Osteoblast (primary cell): ENCODE data around the gene MYO3A. TPM values are rescaled to one million over a fixed set of nuclear protein-coding genes. Genes with fewer than 3 reads are reported as not detected.

Experiments used
- DNase-seq: peaks from one replicate; pipeline ENCODE4 v3.0.0; 2011; ENCODE audit warnings: low spot score, mixed read lengths; ENCODE audit not compliant: insufficient read length; ENCODE audit errors: missing footprints
- H2AFZ ChIP-seq: 2 replicates; pipeline ENCODE4 v1.6.0; 2011; ENCODE audit warnings: mild to moderate bottlenecking, low read length
- H3K27ac ChIP-seq: 2 replicates; pipeline ENCODE4 v1.5.1; 2011; ENCODE audit warnings: mild to moderate bottlenecking, low read depth, low read length, moderate library complexity
- H3K27me3 ChIP-seq: 2 replicates; pipeline ENCODE4 v1.6.0; 2012; ENCODE audit warnings: mild to moderate bottlenecking, control low read depth, inconsistent platforms, low read length, moderate library complexity; ENCODE audit not compliant: insufficient read depth
- H3K36me3 ChIP-seq: 2 replicates; pipeline ENCODE4 v1.5.1; 2011; ENCODE audit warnings: mild to moderate bottlenecking, low read length, control low read depth, moderate library complexity; ENCODE audit not compliant: insufficient read depth
- H3K4me1 ChIP-seq: 2 replicates; pipeline ENCODE4 v1.5.1; 2011; ENCODE audit warnings: mild to moderate bottlenecking, low read length, control low read depth, moderate library complexity; ENCODE audit not compliant: insufficient read depth
- H3K4me2 ChIP-seq: 2 replicates; pipeline ENCODE4 v1.6.0; 2011; ENCODE audit warnings: mild to moderate bottlenecking, low read length; ENCODE audit not compliant: insufficient read depth
- H3K4me3 ChIP-seq: fragments of 200-600 bp; sonication (generic); 3 replicates; pipeline ENCODE4 v1.5.1; 2012; ENCODE audit warnings: mild to moderate bottlenecking, low read length, inconsistent platforms; ENCODE audit not compliant: insufficient read depth
- H3K79me2 ChIP-seq: 2 replicates; pipeline ENCODE4 v1.6.0; 2012; ENCODE audit warnings: mild to moderate bottlenecking, low read length, control low read depth, inconsistent platforms; ENCODE audit not compliant: insufficient read depth
- H3K9me3 ChIP-seq: 2 replicates; pipeline ENCODE4 v1.5.1; 2011; ENCODE audit warnings: low read depth, low read length, control low read depth
- H4K20me1 ChIP-seq: 2 replicates; pipeline ENCODE4 v1.6.0; 2012; ENCODE audit warnings: mild to moderate bottlenecking, low read length, control low read depth; ENCODE audit not compliant: insufficient read depth
- CTCF ChIP-seq: IDR thresholded peaks from 2 replicates; pipeline ENCODE4 v1.5.1; 2011; ENCODE audit warnings: mild to moderate bottlenecking, low read depth, low read length, moderate library complexity; ENCODE audit errors: extremely low read depth
- total RNA-seq: library from RNA; depleted of rRNA; stranded (reverse); fragments of >200 nt; gene quantifications from 2 replicates; pipeline ENCODE4 v1.2.3, GENCODE V29; 2012

Gene MYO3A
- total RNA-seq, 1 donor = not detected

GRCh38 chr10:25954851-25955250 is 20.8 kb downstream of the MYO3A start:
- DNase-seq = no peak
- no peak overlapping the region for H2AFZ ChIP-seq
- H3K4me3 ChIP-seq = no peak overlapping the region
- H3K4me1 ChIP-seq = no peaks in the 10 kb centered on the region
- H3K27me3 ChIP-seq = no peaks in the 10 kb centered on the region
- no peak overlapping the region for H3K4me2 ChIP-seq
- no peaks in the 10 kb centered on the region for H3K79me2 ChIP-seq
- H4K20me1 ChIP-seq = no peaks in the 10 kb centered on the region
- H3K9me3 ChIP-seq = no peaks in the 10 kb centered on the region
- no peaks in the 10 kb centered on the region for H3K36me3 ChIP-seq
- no peak overlapping the region for H3K27ac ChIP-seq
- no peak for TF ChIP-seq CTCF

- DNase-seq = no peak
- no peak overlapping the region for H3K4me2 ChIP-seq
- no peaks in the 10 kb centered on the region for H3K27me3 ChIP-seq
- H3K9me3 ChIP-seq = no peaks in the 10 kb centered on the region
- no peaks in the 10 kb centered on the region for H4K20me1 ChIP-seq
- no peak overlapping the region for H3K27ac ChIP-seq
- H3K79me2 ChIP-seq = no peaks in the 10 kb centered on the region
- H3K36me3 ChIP-seq = no peaks in the 10 kb centered on the region
- H3K4me1 ChIP-seq = no peaks in the 10 kb centered on the region
- no peak overlapping the region for H3K4me3 ChIP-seq
- no peak overlapping the region for H2AFZ ChIP-seq
- no peak for TF ChIP-seq CTCF
Measured at GRCh38 chr10:25959540-25960232, 25.7 kb downstream of the MYO3A start.

- no peaks in the 10 kb centered on the region for H3K4me1 ChIP-seq
- H3K79me2 ChIP-seq = no peaks in the 10 kb centered on the region
- H3K4me3 ChIP-seq = no peak overlapping the region
- no peak for DNase-seq
- H3K27me3 ChIP-seq = no peaks in the 10 kb centered on the region
- no peak overlapping the region for H3K4me2 ChIP-seq
- no peaks in the 10 kb centered on the region for H4K20me1 ChIP-seq
- H3K9me3 ChIP-seq = no peaks in the 10 kb centered on the region
- H3K27ac ChIP-seq = no peak overlapping the region
- H2AFZ ChIP-seq = no peak overlapping the region
- no peaks in the 10 kb centered on the region for H3K36me3 ChIP-seq
- no peak for TF ChIP-seq CTCF
Measured at GRCh38 chr10:25965584-25965983, 31.6 kb downstream of the MYO3A start.

GRCh38 chr10:25966844-25967243 is 32.8 kb downstream of the MYO3A start:
- Histone ChIP-seq H3K4me2 (no peak overlapping the region), H3K79me2 (no peaks in the 10 kb centered on the region), H3K27ac (no peak overlapping the region), H3K27me3 (no peaks in the 10 kb centered on the region), H3K36me3 (no peaks in the 10 kb centered on the region), H3K9me3 (no peaks in the 10 kb centered on the region), H4K20me1 (no peaks in the 10 kb centered on the region), H3K4me3 (no peak overlapping the region), H3K4me1 (no peaks in the 10 kb centered on the region), H2AFZ (no peak overlapping the region)
- TF ChIP-seq CTCF = no peak
- DNase-seq = no peak
